Measurements from ENCODE around the gene CACNA1I. TPM values are rescaled to one million over a fixed set of nuclear protein-coding genes. Genes with fewer than 3 reads are reported as not detected.
A peak's percentile ranks its signal among the peaks of the same experiment; 100 is the strongest.

Gene CACNA1I
- total and polyA plus RNA-seq, 2 donors (not counting 1 experiment from before 2014, with no cell fraction given), result 0.07 to 0.25 TPM

- no peak for TF ChIP-seq CTCF (IDR thresholded peaks at IDR 0.05)
- no peak for TF ChIP-seq EZH2 (IDR thresholded peaks at IDR 0.05; ENCODE audit: borderline replicate concordance, insufficient read depth, low read depth, low read length, poor library complexity, severe bottlenecking)
- ATAC-seq (ENCODE audit: low read depth), result no peak
- Histone ChIP-seq H3K4me2 (replicated peaks; ENCODE audit: low read depth, low read length, poor library complexity, severe bottlenecking) (no peak overlapping the region), H4K20me1 (ENCODE audit: control insufficient read depth, insufficient read depth, low read length, poor library complexity, severe bottlenecking) (no peaks in the 10 kb centered on the region), H2AFZ (ENCODE audit: insufficient read depth, low read depth, low read length, poor library complexity, severe bottlenecking) (no peak overlapping the region), H3K9ac (ENCODE audit: low read length) (no peak overlapping the region), H3K4me3 (ENCODE audit: control extremely low read depth in 1 of 5, extremely low read depth in 1 of 5, insufficient read depth in 1 of 5, low read depth in 2 of 5, low read length in 4 of 5) (no peak overlapping the region), H3K9me3 (ENCODE audit: control extremely low read depth in 1 of 3, control insufficient read depth in 2 of 3, insufficient read depth in 1 of 3, low read length in 2 of 3) (peaks cover 0 to 32% (median 0%) of the 10 kb centered on the region in 3 donors), H3K27ac (ENCODE audit: low read length in 2 of 2) (no peak overlapping the region), H3K4me1 (ENCODE audit: control insufficient read depth in 2 of 2, insufficient read depth in 2 of 2, low read length in 2 of 2) (peaks cover 21 to 25% of the 10 kb centered on the region in 2 donors), H3K27me3 (replicated peaks in 1 of 4; ENCODE audit: control extremely low read depth in 1 of 4, control insufficient read depth in 3 of 4, insufficient read depth in 4 of 4, low read length in 3 of 4) (peaks cover 0 to 71% (median 20%) of the 10 kb centered on the region in 4 experiments), H3K36me3 (replicated peaks in 1 of 2; ENCODE audit: control extremely low read depth in 1 of 2, control insufficient read depth in 1 of 2, extremely low read depth in 1 of 2, insufficient read depth in 2 of 2, low read length in 1 of 2) (no peaks in the 10 kb centered on the region), H3K79me2 (ENCODE audit: control insufficient read depth, insufficient read depth, low read length) (no peaks in the 10 kb centered on the region)
- Mint-ChIP-seq H3K4me3 (no peak overlapping the region), H3K9me3 (ENCODE audit: insufficient read depth) (no peaks in the 10 kb centered on the region), H3K27ac (peak overlapping the region; percentile 53), H3K27me3 (peaks cover 69% of the 10 kb centered on the region), H3K4me1 (peaks cover 16% of the 10 kb centered on the region)
- intact Hi-C loops (cut with micrococcal nuclease), result no loop called here
- ChIA-PET POLR2A (no interaction called here), CTCF (no interaction called here)
- WGBS (ENCODE audit: insufficient coverage), result 82% methylated on average over 18 of the region's 18 CpGs
- DNase-seq, result no peak
Observed at GRCh38 chr22:39658806-39659463, 88.4 kb downstream of the CACNA1I start.

GRCh38 chr22:39661501-39661841, 90.9 kb downstream of the CACNA1I start:
- TF ChIP-seq CTCF (IDR thresholded peaks at IDR 0.05) (no peak), EZH2 (IDR thresholded peaks at IDR 0.05; ENCODE audit: borderline replicate concordance, insufficient read depth, low read depth, low read length, poor library complexity, severe bottlenecking) (no peak)
- peak overlapping the region; percentile 56 for H3K9ac ChIP-seq (ENCODE audit: low read length)
- H3K27ac ChIP-seq (ENCODE audit: low read length in 2 of 2), result no peak overlapping the region
- peak overlapping the region; percentile 52 for H3K4me3 Mint-ChIP-seq
- peaks cover 0 to 72% (median 23%) of the 10 kb centered on the region in 4 experiments for H3K27me3 ChIP-seq (replicated peaks in 1 of 4; ENCODE audit: control extremely low read depth in 1 of 4, control insufficient read depth in 3 of 4, insufficient read depth in 4 of 4, low read length in 3 of 4)
- no peak for DNase-seq
- H4K20me1 ChIP-seq (ENCODE audit: control insufficient read depth, insufficient read depth, low read length, poor library complexity, severe bottlenecking), result no peaks in the 10 kb centered on the region
- peaks cover 25 to 29% of the 10 kb centered on the region in 2 donors for H3K4me1 ChIP-seq (ENCODE audit: control insufficient read depth in 2 of 2, insufficient read depth in 2 of 2, low read length in 2 of 2)
- no peaks in the 10 kb centered on the region for H3K9me3 Mint-ChIP-seq (ENCODE audit: insufficient read depth)
- H3K4me1 Mint-ChIP-seq, result peaks cover 24% of the 10 kb centered on the region
- peaks cover 0 to 32% (median 0%) of the 10 kb centered on the region in 3 donors for H3K9me3 ChIP-seq (ENCODE audit: control extremely low read depth in 1 of 3, control insufficient read depth in 2 of 3, insufficient read depth in 1 of 3, low read length in 2 of 3)
- H3K4me3 ChIP-seq (ENCODE audit: control extremely low read depth in 1 of 5, extremely low read depth in 1 of 5, insufficient read depth in 1 of 5, low read depth in 2 of 5, low read length in 4 of 5), result peak overlapping the region in 3 of 5 experiments; percentile 41 to 50 (median 46)
- WGBS (ENCODE audit: insufficient coverage), result 44% methylated on average over 1 of the region's 1 CpG
- intact Hi-C loops (cut with micrococcal nuclease), result no loop called here
- H3K27me3 Mint-ChIP-seq, result peaks cover 70% of the 10 kb centered on the region
- H3K27ac Mint-ChIP-seq, result no peak overlapping the region
- ChIA-PET CTCF (no interaction called here), POLR2A (no interaction called here)
- H3K36me3 ChIP-seq (replicated peaks in 1 of 2; ENCODE audit: control extremely low read depth in 1 of 2, control insufficient read depth in 1 of 2, extremely low read depth in 1 of 2, insufficient read depth in 2 of 2, low read length in 1 of 2), result no peaks in the 10 kb centered on the region
- H2AFZ ChIP-seq (ENCODE audit: insufficient read depth, low read depth, low read length, poor library complexity, severe bottlenecking), result peak overlapping the region; percentile 76
- ATAC-seq (ENCODE audit: low read depth), result no peak
- H3K4me2 ChIP-seq (replicated peaks; ENCODE audit: low read depth, low read length, poor library complexity, severe bottlenecking), result peak overlapping the region; percentile 93
- H3K79me2 ChIP-seq (ENCODE audit: control insufficient read depth, insufficient read depth, low read length), result no peaks in the 10 kb centered on the region

Data from B cell (primary cell).